GM12878 (cell line): ENCODE results near the gene CASK. TPM values are rescaled to one million over a fixed set of nuclear protein-coding genes. Genes with fewer than 3 reads are reported as not detected.

Source experiments
- ATAC-seq: fragments of 200-7000 bp; cut with Tn5 transposase; 3 replicates; pipeline ENCODE4 v1.9.1; 2020; ENCODE audit warnings: mild to moderate bottlenecking, moderate library complexity
- BruUV-seq: library from RNA; stranded (reverse); fragments of 400-500 nt; replicated peaks from 2 replicates; lab custom pipeline; 2021; lab: Mats Ljungman, UMichigan
- CTCF ChIA-PET: fragments of 300-600 bp; sonication (Branson Sonifier 250); formaldehyde crosslinking; extraction: SDS; loops from one replicate; lab custom pipeline; 2021; ENCODE audit warnings: inconsistent platforms; lab: Yijun Ruan, JAX
- POLR2A ChIA-PET: fragments of 350-600 bp; formaldehyde crosslinking; extraction: SDS; loops from one replicate; lab custom pipeline; 2021; ENCODE audit warnings: inconsistent platforms; lab: Charles Lee
- RAD21 ChIA-PET: fragments of 300-600 bp; sonication (Branson Sonifier 250); formaldehyde crosslinking; loops from one replicate; lab custom pipeline; 2023; ENCODE audit warnings: antibody characterized with exemption; ENCODE audit not compliant: unreplicated experiment; lab: Charles Lee
- SMC1A ChIA-PET: fragments of 300-600 bp; sonication (Branson Sonifier 250); formaldehyde crosslinking; loops from one replicate; lab custom pipeline; 2023; ENCODE audit not compliant: unreplicated experiment, uncharacterized antibody; lab: Charles Lee
- DNase-seq: peaks from one replicate; pipeline ENCODE4 v3.0.0-alpha.2; 2011; ENCODE audit warnings: low read depth, low spot score
- FAIRE-seq: peaks from 3 replicates; lab custom pipeline; 2011; peaks lifted over from hg19 to GRCh38; lab: Jason Lieb, UNC
- H2AFZ ChIP-seq: 2 replicates; pipeline ENCODE4 v1.6.0; 2011; ENCODE audit warnings: low read depth, low read length, control low read depth; ENCODE audit not compliant: control insufficient read depth
- H3K27ac ChIP-seq: 2 replicates; pipeline ENCODE4 v1.5.1; 2011; ENCODE audit warnings: control low read depth; ENCODE audit not compliant: control insufficient read depth, insufficient read depth
- H3K27me3 ChIP-seq, 2 experiments: replicated peaks in 1 of 2; 2 replicates each; pipeline versions ENCODE4 v1.6.0 to v1.6.1; 2011; ENCODE audit warnings: low read length in 1 of 2; ENCODE audit not compliant: control insufficient read depth in 2 of 2, insufficient read depth in 2 of 2
- H3K36me3 ChIP-seq, 2 experiments: 2 replicates each; pipeline ENCODE4 v1.5.1; 2011; ENCODE audit warnings: low read length in 1 of 2; ENCODE audit not compliant: control insufficient read depth in 2 of 2, insufficient read depth in 2 of 2
- H3K4me1 ChIP-seq: 2 replicates; pipeline ENCODE4 v1.6.1; 2011; ENCODE audit warnings: mild to moderate bottlenecking, low read length, moderate library complexity, mixed read lengths; ENCODE audit not compliant: control insufficient read depth, insufficient read depth
- H3K4me2 ChIP-seq: 2 replicates; pipeline ENCODE4 v1.6.0; 2011; ENCODE audit warnings: control low read depth; ENCODE audit not compliant: control insufficient read depth, insufficient read depth
- H3K4me3 ChIP-seq: fragments of 200-600 bp; sonication (generic); 2 replicates; pipeline ENCODE4 v1.5.1; 2016
- H3K79me2 ChIP-seq: 2 replicates; pipeline ENCODE4 v1.6.0; 2011; ENCODE audit warnings: low read length; ENCODE audit not compliant: control insufficient read depth, insufficient read depth
- H3K9ac ChIP-seq: 2 replicates; pipeline ENCODE4 v1.8.0; 2011; ENCODE audit warnings: low read length, control low read depth, mixed read lengths; ENCODE audit not compliant: control insufficient read depth, insufficient read depth
- H3K9me3 ChIP-seq: replicated peaks from 3 replicates; pipeline ENCODE4 v1.5.1; 2011; ENCODE audit warnings: mild to moderate bottlenecking, low read length; ENCODE audit not compliant: control insufficient read depth, insufficient read depth
- H4K20me1 ChIP-seq: 2 replicates; pipeline ENCODE4 v1.6.0; 2011; ENCODE audit not compliant: control insufficient read depth, insufficient read depth
- ASH2L ChIP-seq: fragments of 300-600, 200-600 bp; sonication (generic); IDR thresholded peaks from 2 replicates; pipeline ENCODE4 v1.6.1; 2017; ENCODE audit warnings: low read depth, mild to moderate bottlenecking, borderline replicate concordance
- BHLHE40 ChIP-seq, 2 experiments: fragments of 450-650 bp in 1 of 2; IDR thresholded peaks; 2 replicates each; pipeline ENCODE4 v1.6.1; 2011 to 2017; ENCODE audit warnings: low read depth in 2 of 2, borderline replicate concordance in 1 of 2, improper control_type of control experiment in 1 of 2, low read length in 1 of 2, mild to moderate bottlenecking in 1 of 2
- CBX5 ChIP-seq: sonication (generic); IDR thresholded peaks from 2 replicates; pipeline ENCODE4 v1.6.1; 2016; ENCODE audit warnings: low read depth, moderate library complexity, mild to moderate bottlenecking, inconsistent platforms
- E4F1 ChIP-seq: fragments of 450-650 bp; IDR thresholded peaks from 2 replicates; pipeline ENCODE4 v1.6.1; 2018; ENCODE audit warnings: borderline replicate concordance, mild to moderate bottlenecking; ENCODE audit not compliant: partially characterized antibody
- HCFC1 ChIP-seq: fragments of 150-350 bp; IDR thresholded peaks from 2 replicates; pipeline ENCODE4 v1.6.1; 2014; ENCODE audit warnings: low read length
- KAT2A ChIP-seq: conservative IDR thresholded peaks from 2 replicates; pipeline ENCODE4 v1.6.1; 2011; ENCODE audit warnings: low read depth, low read length; ENCODE audit not compliant: control insufficient read depth
- NFIC ChIP-seq: IDR thresholded peaks from 2 replicates; pipeline ENCODE4 v1.6.1; 2012; ENCODE audit warnings: low read depth, mild to moderate bottlenecking, inconsistent platforms, low read length, moderate library complexity
- TCF3 ChIP-seq: IDR thresholded peaks from 2 replicates; pipeline ENCODE4 v1.6.1; 2012; ENCODE audit warnings: low read depth, mild to moderate bottlenecking, low read length, borderline replicate concordance; ENCODE audit not compliant: insufficient read depth
- USF2 ChIP-seq: IDR thresholded peaks from 2 replicates; pipeline ENCODE4 v1.6.1; 2011; ENCODE audit warnings: low read depth, low read length, improper control_type of control experiment, borderline replicate concordance
- WGBS: methylation state at CpG from one replicate; pipeline ENCODE4 v1.1.6; 2016; ENCODE audit warnings: low lambda C conversion rate; ENCODE audit not compliant: insufficient replicate concordance, insufficient coverage; ENCODE audit errors: missing lambda C conversion rate; 5-methylcytosine and 5-hydroxymethylcytosine counted together
- in situ Hi-C: fragments of 300-500 bp; cut with MboI; formaldehyde crosslinking; loops from 9 replicates; pipeline ENCODE4 v1.14.3; 2018; ENCODE audit warnings: mixed read lengths
- intact Hi-C: fragments of 100-400 bp; cut with micrococcal nuclease; formaldehyde crosslinking; loops from one replicate; pipeline ENCODE4 v1.14.2; 2022; ENCODE audit not compliant: unreplicated experiment
- polyA plus RNA-seq, 11 experiments: library from polyadenylated mRNA; depleted of rRNA in 4 of 11; unstranded in 6 of 11; stranded (reverse) in 5 of 11; fragments of >200 nt; fragmentation: Nextera tagmentation in 4 of 11; fragmentation: Illumina TruSeq in 1 of 11; extraction: Ambion mirVana in 4 of 11; extraction: Trizol in 1 of 11; gene quantifications; 1 replicate in 1 of 11; 2 replicates in 10 of 11; pipeline versions ENCODE4 v1.2.1 to v1.2.3, GENCODE V29; 2011 to 2016; ENCODE audit warnings: inconsistent platforms in 2 of 11, missing spikeins in 2 of 11, low read depth in 1 of 11
- total RNA-seq, 4 experiments: library from RNA; depleted of rRNA in 3 of 4; stranded (reverse); fragments of >200 nt in 3 of 4; fragmentation: Illumina TruSeq in 1 of 4; extraction: Trizol in 1 of 4; gene quantifications; 2 replicates each; pipeline versions ENCODE4 v1.2.1 to v1.2.3, GENCODE V29; 2013 to 2021

Gene CASK
- total and polyA plus RNA-seq, 10 of the 15 experiments (the other 5 are each of a cell fraction or from before 2014, with no cell fraction given): 0.60 to 45.9 (median 4.8) TPM

- no peak overlapping the region for H2AFZ ChIP-seq
- H3K27ac ChIP-seq: no peak overlapping the region
- H3K36me3 ChIP-seq: no peaks in the 10 kb centered on the region
- intact Hi-C loops: no loop called here
- ChIA-PET RAD21 (no interaction called here), SMC1A (no interaction called here), CTCF (no interaction called here), POLR2A (no interaction called here)
- BruUV-seq: no TSS peak
- 23% methylated on average over 2 of the region's 2 CpGs for WGBS
- no peak overlapping the region for H3K4me3 ChIP-seq
- H3K9ac ChIP-seq: no peak overlapping the region
- H3K9me3 ChIP-seq: no peaks in the 10 kb centered on the region
- no peaks in the 10 kb centered on the region for H4K20me1 ChIP-seq
- FAIRE-seq (no peak), DNase-seq (no peak), ATAC-seq (no peak)
- no peaks in the 10 kb centered on the region for H3K4me1 ChIP-seq
- no peaks in the 10 kb centered on the region; a peak in 1 of 4 replicates for H3K27me3 ChIP-seq
- H3K4me2 ChIP-seq: no peak overlapping the region
- TF ChIP-seq TCF3: no peak
- TF ChIP-seq E4F1: no peak
- no peak for TF ChIP-seq NFIC
- TF ChIP-seq USF2: no peak
- TF ChIP-seq ASH2L: no peak
- no peak for TF ChIP-seq HCFC1
- TF ChIP-seq BHLHE40 (IDR thresholded peaks at IDR 0.05; ENCODE audit: borderline replicate concordance in 1 of 2, low read depth in 2 of 2, low read length in 1 of 2): no peak
- no peak for TF ChIP-seq CBX5
- no peak for TF ChIP-seq KAT2A
- H3K79me2 ChIP-seq: no peaks in the 10 kb centered on the region
- in situ Hi-C loops: no loop called here
Measured at GRCh38 chrX:41471786-41472185, 451.6 kb downstream of the CASK start.
